ENCODE results near the gene TRIM71. TPM values are rescaled to one million over a fixed set of nuclear protein-coding genes. Genes with fewer than 3 reads are reported as not detected.

Gene TRIM71
- total and polyA plus RNA-seq, 2 donors (not counting 1 experiment from before 2014, with no cell fraction given): not detected

GRCh38 chr3:32780071-32780734 lies 37.6 kb upstream of the TRIM71 start:
- H3K27ac Mint-ChIP-seq: no peak overlapping the region
- intact Hi-C loops (cut with micrococcal nuclease): no loop called here
- H3K9me3 Mint-ChIP-seq (ENCODE audit: insufficient read depth): no peaks in the 10 kb centered on the region
- H3K4me3 ChIP-seq (ENCODE audit: control extremely low read depth in 1 of 5, extremely low read depth in 1 of 5, insufficient read depth in 1 of 5, low read depth in 2 of 5, low read length in 4 of 5): peak overlapping the region in 3 of 5 experiments; percentile 64 to 84 (median 70)
- H3K9ac ChIP-seq (ENCODE audit: low read length): peak overlapping the region; percentile 83
- no peaks in the 10 kb centered on the region for H3K9me3 ChIP-seq (ENCODE audit: control extremely low read depth in 1 of 3, control insufficient read depth in 2 of 3, insufficient read depth in 1 of 3, low read length in 2 of 3)
- H3K4me1 Mint-ChIP-seq: peaks cover 8% of the 10 kb centered on the region
- DNase-seq (no peak), ATAC-seq (ENCODE audit: low read depth) (no peak)
- no peak overlapping the region for H2AFZ ChIP-seq (ENCODE audit: insufficient read depth, low read depth, low read length, poor library complexity, severe bottlenecking)
- TF ChIP-seq EZH2 (IDR thresholded peaks at IDR 0.05; ENCODE audit: borderline replicate concordance, insufficient read depth, low read depth, low read length, poor library complexity, severe bottlenecking): no peak
- TF ChIP-seq CTCF (IDR thresholded peaks at IDR 0.05): no peak
- H3K4me2 ChIP-seq (replicated peaks; ENCODE audit: low read depth, low read length, poor library complexity, severe bottlenecking): peak overlapping the region; percentile 97
- H3K4me1 ChIP-seq (ENCODE audit: control insufficient read depth in 2 of 2, insufficient read depth in 2 of 2, low read length in 2 of 2): peaks cover 4 to 10% of the 10 kb centered on the region in 2 donors
- H3K36me3 ChIP-seq (replicated peaks in 1 of 2; ENCODE audit: control extremely low read depth in 1 of 2, control insufficient read depth in 1 of 2, extremely low read depth in 1 of 2, insufficient read depth in 2 of 2, low read length in 1 of 2): no peaks in the 10 kb centered on the region
- peak overlapping the region; percentile 96 for H3K4me3 Mint-ChIP-seq
- no peaks in the 10 kb centered on the region for H3K27me3 Mint-ChIP-seq
- peaks cover 0 to 13% (median 0%) of the 10 kb centered on the region in 4 experiments for H3K27me3 ChIP-seq (replicated peaks in 1 of 4; ENCODE audit: control extremely low read depth in 1 of 4, control insufficient read depth in 3 of 4, insufficient read depth in 4 of 4, low read length in 3 of 4)
- no peaks in the 10 kb centered on the region for H3K79me2 ChIP-seq (ENCODE audit: control insufficient read depth, insufficient read depth, low read length)
- H3K27ac ChIP-seq (ENCODE audit: low read length in 2 of 2): no peak overlapping the region
- H4K20me1 ChIP-seq (ENCODE audit: control insufficient read depth, insufficient read depth, low read length, poor library complexity, severe bottlenecking): no peaks in the 10 kb centered on the region
- ChIA-PET POLR2A (no interaction called here), CTCF (interaction anchor here (1.2 to 2.1 kb wide), 3 partner anchors 9 to 270 kb away, joined by 3 to 7 read pairs (median 5); no protein-coding TSS in a partner anchor)
- 79% methylated on average over 2 of the region's 10 CpGs for WGBS (ENCODE audit: insufficient coverage)

GRCh38 chr3:32780735-32781210 lies 37.0 kb upstream of the TRIM71 start:
- Histone ChIP-seq H3K9me3 (ENCODE audit: control extremely low read depth in 1 of 3, control insufficient read depth in 2 of 3, insufficient read depth in 1 of 3, low read length in 2 of 3) (no peaks in the 10 kb centered on the region), H3K4me3 (ENCODE audit: control extremely low read depth in 1 of 5, extremely low read depth in 1 of 5, insufficient read depth in 1 of 5, low read depth in 2 of 5, low read length in 4 of 5) (peak overlapping the region; percentile 52 to 84 (median 70)), H3K9ac (ENCODE audit: low read length) (peak overlapping the region; percentile 83), H3K36me3 (replicated peaks in 1 of 2; ENCODE audit: control extremely low read depth in 1 of 2, control insufficient read depth in 1 of 2, extremely low read depth in 1 of 2, insufficient read depth in 2 of 2, low read length in 1 of 2) (no peaks in the 10 kb centered on the region), H3K4me2 (replicated peaks; ENCODE audit: low read depth, low read length, poor library complexity, severe bottlenecking) (peak overlapping the region; percentile 97), H3K27me3 (replicated peaks in 1 of 4; ENCODE audit: control extremely low read depth in 1 of 4, control insufficient read depth in 3 of 4, insufficient read depth in 4 of 4, low read length in 3 of 4) (peaks cover 0 to 13% (median 0%) of the 10 kb centered on the region in 4 experiments), H3K4me1 (ENCODE audit: control insufficient read depth in 2 of 2, insufficient read depth in 2 of 2, low read length in 2 of 2) (peaks cover 4 to 10% of the 10 kb centered on the region in 2 donors), H3K79me2 (ENCODE audit: control insufficient read depth, insufficient read depth, low read length) (no peaks in the 10 kb centered on the region), H2AFZ (ENCODE audit: insufficient read depth, low read depth, low read length, poor library complexity, severe bottlenecking) (peak overlapping the region; percentile 90), H4K20me1 (ENCODE audit: control insufficient read depth, insufficient read depth, low read length, poor library complexity, severe bottlenecking) (no peaks in the 10 kb centered on the region), H3K27ac (ENCODE audit: low read length in 2 of 2) (no peak overlapping the region)
- Mint-ChIP-seq H3K9me3 (ENCODE audit: insufficient read depth) (no peaks in the 10 kb centered on the region), H3K27ac (peak overlapping the region; percentile 73), H3K4me3 (peak overlapping the region; percentile 96), H3K27me3 (no peaks in the 10 kb centered on the region), H3K4me1 (peaks cover 8% of the 10 kb centered on the region)
- ChIA-PET POLR2A (no interaction called here), CTCF (interaction anchor here (1.2 to 2.1 kb wide), 3 partner anchors 10 to 271 kb away, joined by 3 to 7 read pairs (median 5); no protein-coding TSS in a partner anchor)
- no peak for DNase-seq
- TF ChIP-seq CTCF (IDR thresholded peaks at IDR 0.05): no peak
- TF ChIP-seq EZH2 (IDR thresholded peaks at IDR 0.05; ENCODE audit: borderline replicate concordance, insufficient read depth, low read depth, low read length, poor library complexity, severe bottlenecking): no peak
- ATAC-seq (ENCODE audit: low read depth): peak; percentile 11
- intact Hi-C loops (cut with micrococcal nuclease): loop anchor here (1.0 kb wide), 1 partner anchor 95 kb away; the partner anchor contains the start of gene CNOT10
- WGBS (ENCODE audit: insufficient coverage): 5% methylated on average over 34 of the region's 36 CpGs
